Calu3 (cell line): Measurements from ENCODE around the gene MTTP. TPM values are rescaled to one million over a fixed set of nuclear protein-coding genes. Genes with fewer than 3 reads are reported as not detected.

Experiments used
- BruUV-seq: library from RNA; stranded (reverse); fragments of 400-500 nt; replicated peaks from 2 replicates; lab custom pipeline; 2021; lab: Mats Ljungman, UMichigan
- CTCF ChIA-PET: fragments of 300-600 bp; sonication (Branson Sonifier 250); formaldehyde crosslinking; loops from one replicate; lab custom pipeline; 2022; ENCODE audit warnings: antibody characterized with exemption; lab: Charles Lee
- DNase-seq: peaks from one replicate; pipeline ENCODE4 v3.0.0; 2022
- H3K27ac Mint-ChIP-seq: one replicate; pipeline ENCODE4 v1.8.0; 2022; ENCODE audit warnings: mixed read lengths; ENCODE audit not compliant: unreplicated experiment
- H3K27me3 Mint-ChIP-seq: one replicate; pipeline ENCODE4 v1.8.0; 2022; ENCODE audit warnings: mixed read lengths; ENCODE audit not compliant: unreplicated experiment
- H3K36me3 Mint-ChIP-seq: one replicate; pipeline ENCODE4 v1.8.0; 2022; ENCODE audit warnings: mild to moderate bottlenecking, moderate library complexity, mixed read lengths; ENCODE audit not compliant: insufficient read depth, unreplicated experiment
- H3K4me1 Mint-ChIP-seq: one replicate; pipeline ENCODE4 v1.8.0; 2022; ENCODE audit warnings: mild to moderate bottlenecking, low read depth, mixed read lengths; ENCODE audit not compliant: unreplicated experiment
- H3K4me3 Mint-ChIP-seq: one replicate; pipeline ENCODE4 v1.8.0; 2022; ENCODE audit warnings: mild to moderate bottlenecking, low read depth, moderate library complexity, mixed read lengths; ENCODE audit not compliant: unreplicated experiment
- H3K9me3 Mint-ChIP-seq: one replicate; pipeline ENCODE4 v1.8.0; 2022; ENCODE audit warnings: low read depth, mixed read lengths; ENCODE audit not compliant: unreplicated experiment
- intact Hi-C: fragments of 100-400 bp; cut with micrococcal nuclease; formaldehyde crosslinking; loops from one replicate; pipeline ENCODE4 v1.10.0; 2022; ENCODE audit not compliant: unreplicated experiment
- total RNA-seq: library from RNA; stranded (reverse); gene quantifications from 2 replicates; pipeline ENCODE4 v1.2.3, GENCODE V29; 2022
- TF ChIP-seq, protein P1 (sequence below): fragments of 200-600 bp; IDR thresholded peaks from one replicate; pipeline ENCODE4 v1.8.0; 2022; ENCODE audit warnings: antibody characterized with exemption; ENCODE audit not compliant: unreplicated experiment

MTTP gene
- total RNA-seq, 1 experiment from 2014 or later, result not detected

DNA sequence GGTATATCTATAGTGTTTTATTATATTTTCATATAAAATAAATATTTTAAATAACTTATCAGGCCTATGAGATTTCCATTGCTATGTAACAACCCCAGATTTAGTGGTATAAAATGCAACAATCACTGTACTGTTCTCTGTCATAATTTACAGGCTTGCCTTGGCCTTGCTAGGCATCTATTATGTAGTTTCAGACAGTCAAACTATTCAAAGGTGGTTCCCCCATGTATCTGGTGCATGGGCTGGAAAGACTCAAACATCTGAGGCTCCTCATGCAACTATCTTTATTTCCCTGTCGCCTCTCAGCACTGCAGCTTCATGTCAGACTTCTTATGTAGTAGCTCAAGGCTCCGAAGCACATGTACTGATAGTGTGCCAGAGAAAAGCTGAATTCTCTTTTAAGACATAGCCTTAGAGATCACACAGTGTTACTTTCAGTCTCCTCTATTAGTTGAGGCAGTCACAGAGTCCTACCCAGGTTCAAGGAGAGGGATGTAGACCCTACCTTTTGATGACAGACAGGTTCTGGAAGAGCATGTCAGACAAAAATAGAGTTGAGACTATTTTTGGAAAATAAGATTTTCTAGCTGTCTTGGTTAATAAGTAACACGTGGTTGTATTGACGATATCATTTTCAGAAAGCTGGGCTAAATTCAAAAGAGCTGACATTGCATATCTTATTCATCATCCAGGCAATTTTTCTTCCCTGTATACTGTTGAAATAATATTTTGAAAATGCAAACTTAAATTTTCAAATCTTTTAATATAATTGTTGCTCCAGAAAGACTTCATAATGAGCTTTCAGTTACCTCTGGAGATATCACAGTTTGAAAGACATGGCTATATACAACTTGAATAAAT is 19.4 kb downstream of the MTTP start:
- no peaks in the 10 kb centered on the region for H3K9me3 Mint-ChIP-seq
- TF ChIP-seq, protein P1, sequence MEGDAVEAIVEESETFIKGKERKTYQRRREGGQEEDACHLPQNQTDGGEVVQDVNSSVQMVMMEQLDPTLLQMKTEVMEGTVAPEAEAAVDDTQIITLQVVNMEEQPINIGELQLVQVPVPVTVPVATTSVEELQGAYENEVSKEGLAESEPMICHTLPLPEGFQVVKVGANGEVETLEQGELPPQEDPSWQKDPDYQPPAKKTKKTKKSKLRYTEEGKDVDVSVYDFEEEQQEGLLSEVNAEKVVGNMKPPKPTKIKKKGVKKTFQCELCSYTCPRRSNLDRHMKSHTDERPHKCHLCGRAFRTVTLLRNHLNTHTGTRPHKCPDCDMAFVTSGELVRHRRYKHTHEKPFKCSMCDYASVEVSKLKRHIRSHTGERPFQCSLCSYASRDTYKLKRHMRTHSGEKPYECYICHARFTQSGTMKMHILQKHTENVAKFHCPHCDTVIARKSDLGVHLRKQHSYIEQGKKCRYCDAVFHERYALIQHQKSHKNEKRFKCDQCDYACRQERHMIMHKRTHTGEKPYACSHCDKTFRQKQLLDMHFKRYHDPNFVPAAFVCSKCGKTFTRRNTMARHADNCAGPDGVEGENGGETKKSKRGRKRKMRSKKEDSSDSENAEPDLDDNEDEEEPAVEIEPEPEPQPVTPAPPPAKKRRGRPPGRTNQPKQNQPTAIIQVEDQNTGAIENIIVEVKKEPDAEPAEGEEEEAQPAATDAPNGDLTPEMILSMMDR, result no peak
- H3K27ac Mint-ChIP-seq, result no peak overlapping the region
- H3K4me1 Mint-ChIP-seq, result no peaks in the 10 kb centered on the region
- BruUV-seq, result no TSS peak
- CTCF ChIA-PET, result no interaction called here
- DNase-seq, result no peak
- no peaks in the 10 kb centered on the region for H3K27me3 Mint-ChIP-seq
- H3K4me3 Mint-ChIP-seq, result no peak overlapping the region
- intact Hi-C loops, result no loop called here
- H3K36me3 Mint-ChIP-seq, result no peaks in the 10 kb centered on the region

DNA sequence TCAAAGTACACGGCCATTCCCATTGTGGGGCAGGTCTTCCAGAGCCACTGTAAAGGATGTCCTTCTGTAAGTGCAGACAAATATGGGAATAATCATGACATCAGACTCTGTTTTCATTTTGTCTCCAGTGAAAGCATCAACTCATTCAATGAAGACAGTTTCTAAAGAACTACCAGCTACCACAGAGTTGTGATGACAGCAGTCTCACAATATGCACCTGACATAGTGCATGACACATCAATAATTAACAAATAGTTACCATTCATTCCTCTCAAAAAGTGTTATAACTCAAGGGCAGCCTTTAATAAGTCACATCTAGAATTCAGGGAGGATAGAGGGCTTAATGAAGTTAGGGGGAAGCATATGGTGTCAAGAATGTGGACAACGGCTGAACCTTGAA is 20.2 kb downstream of the MTTP start:
- CTCF ChIA-PET, result no interaction called here
- TF ChIP-seq, protein P1, result no peak
- intact Hi-C loops, result no loop called here
- Mint-ChIP-seq H3K9me3 (no peaks in the 10 kb centered on the region), H3K4me1 (no peaks in the 10 kb centered on the region), H3K36me3 (no peaks in the 10 kb centered on the region), H3K27me3 (no peaks in the 10 kb centered on the region), H3K4me3 (no peak overlapping the region), H3K27ac (no peak overlapping the region)
- no TSS peak for BruUV-seq
- no peak for DNase-seq

DNA sequence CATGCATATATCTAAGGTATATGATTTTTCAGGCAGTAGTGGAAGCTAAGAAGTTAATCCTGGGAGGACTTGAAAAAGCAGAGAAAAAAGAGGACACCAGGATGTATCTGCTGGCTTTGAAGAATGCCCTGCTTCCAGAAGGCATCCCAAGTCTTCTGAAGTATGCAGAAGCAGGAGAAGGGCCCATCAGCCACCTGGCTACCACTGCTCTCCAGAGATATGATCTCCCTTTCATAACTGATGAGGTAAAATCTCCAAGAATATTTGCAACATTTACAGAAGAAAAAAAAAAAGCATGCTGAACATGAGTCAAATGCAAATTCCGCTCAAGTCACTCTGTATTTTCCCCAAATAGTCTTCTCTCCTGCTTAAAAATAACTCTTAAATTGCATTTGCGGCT is 32.1 kb downstream of the MTTP start:
- H3K27ac Mint-ChIP-seq, result no peak overlapping the region
- no peak overlapping the region for H3K4me3 Mint-ChIP-seq
- TF ChIP-seq, protein P1, result no peak
- H3K9me3 Mint-ChIP-seq, result no peaks in the 10 kb centered on the region
- intact Hi-C loops, result no loop called here
- H3K36me3 Mint-ChIP-seq, result no peaks in the 10 kb centered on the region
- no TSS peak for BruUV-seq
- H3K4me1 Mint-ChIP-seq, result no peaks in the 10 kb centered on the region
- no peak for DNase-seq
- H3K27me3 Mint-ChIP-seq, result no peaks in the 10 kb centered on the region
- CTCF ChIA-PET, result no interaction called here

DNA sequence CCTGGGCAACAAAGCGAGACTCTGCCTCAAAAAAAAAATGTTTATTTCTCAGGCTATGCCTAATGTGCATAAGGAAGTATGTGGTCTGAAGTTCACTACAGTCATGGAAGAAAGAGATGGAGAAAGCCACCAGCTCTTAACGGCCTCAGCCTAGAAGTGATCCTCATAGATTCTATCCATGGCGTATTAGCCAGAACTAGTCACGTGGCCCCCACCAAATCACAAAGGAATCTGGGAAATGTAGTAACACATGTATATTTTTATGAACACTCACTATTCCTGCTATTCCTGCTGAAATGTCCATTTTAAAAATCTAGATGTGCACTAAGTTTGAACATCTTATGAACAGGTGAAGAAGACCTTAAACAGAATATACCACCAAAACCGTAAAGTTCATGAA is 33.8 kb downstream of the MTTP start:
- Mint-ChIP-seq H3K4me3 (no peak overlapping the region), H3K27ac (no peak overlapping the region), H3K27me3 (no peaks in the 10 kb centered on the region), H3K36me3 (no peaks in the 10 kb centered on the region), H3K4me1 (no peaks in the 10 kb centered on the region), H3K9me3 (no peaks in the 10 kb centered on the region)
- DNase-seq, result no peak
- intact Hi-C loops, result no loop called here
- CTCF ChIA-PET, result no interaction called here
- no TSS peak for BruUV-seq
- TF ChIP-seq, protein P1, result no peak
